Activated CD8-positive, alpha-beta T cell treated with anti-CD3 and anti-CD28 coated beads for 36 hours (primary cell): Measurements from ENCODE around the gene VSIG2. TPM values are rescaled to one million over a fixed set of nuclear protein-coding genes. Genes with fewer than 3 reads are reported as not detected.

ENCODE experiments used
- ATAC-seq: fragments of 200-7000 bp; cut with Tn5 transposase; one replicate; pipeline ENCODE4 v1.10.0; 2021; ENCODE audit warnings: mild to moderate bottlenecking, moderate library complexity
- CTCF ChIA-PET: fragments of 350-600 bp; sonication (Branson Sonifier 250); formaldehyde crosslinking; loops from one replicate; lab custom pipeline; 2021; ENCODE audit warnings: antibody characterized with exemption; lab: Charles Lee
- POLR2A ChIA-PET: fragments of 350-600 bp; sonication (Branson Sonifier 250); formaldehyde crosslinking; loops from one replicate; lab custom pipeline; 2021; ENCODE audit warnings: antibody characterized with exemption; lab: Charles Lee
- DNase-seq: peaks from one replicate; pipeline ENCODE4 v3.0.0-alpha.2; 2020
- H3K27ac Mint-ChIP-seq: one replicate; pipeline ENCODE4 v1.8.0; 2021; ENCODE audit warnings: mild to moderate bottlenecking, mixed read lengths
- H3K27me3 Mint-ChIP-seq: one replicate; pipeline ENCODE4 v1.8.0; 2021; ENCODE audit warnings: mixed read lengths
- H3K36me3 Mint-ChIP-seq: one replicate; pipeline ENCODE4 v1.8.0; 2021; ENCODE audit warnings: low read depth, mixed read lengths
- H3K4me1 Mint-ChIP-seq: one replicate; pipeline ENCODE4 v1.8.0; 2021; ENCODE audit warnings: low read depth, mixed read lengths
- H3K4me3 Mint-ChIP-seq: one replicate; pipeline ENCODE4 v1.8.0; 2021; ENCODE audit warnings: mild to moderate bottlenecking, moderate library complexity, mixed read lengths
- H3K9me3 Mint-ChIP-seq: one replicate; pipeline ENCODE4 v1.8.0; 2021; ENCODE audit warnings: mixed read lengths
- intact Hi-C: fragments of 100-400 bp; cut with micrococcal nuclease; formaldehyde crosslinking; loops from one replicate; pipeline ENCODE4 v1.10.0; 2022
- total RNA-seq, 2 experiments: library from RNA; stranded (reverse); gene quantifications; one replicate each; pipeline ENCODE4 v1.2.3, GENCODE V29; 2021
- TF ChIP-seq, protein P1 (sequence below): fragments of 200-600 bp; IDR thresholded peaks from one replicate; pipeline ENCODE4 v1.8.0; 2022; ENCODE audit warnings: antibody characterized with exemption, mild to moderate bottlenecking

VSIG2 gene
- total RNA-seq, 2 experiments from 2014 or later = 0.32 TPM; not detected in 1

DNA sequence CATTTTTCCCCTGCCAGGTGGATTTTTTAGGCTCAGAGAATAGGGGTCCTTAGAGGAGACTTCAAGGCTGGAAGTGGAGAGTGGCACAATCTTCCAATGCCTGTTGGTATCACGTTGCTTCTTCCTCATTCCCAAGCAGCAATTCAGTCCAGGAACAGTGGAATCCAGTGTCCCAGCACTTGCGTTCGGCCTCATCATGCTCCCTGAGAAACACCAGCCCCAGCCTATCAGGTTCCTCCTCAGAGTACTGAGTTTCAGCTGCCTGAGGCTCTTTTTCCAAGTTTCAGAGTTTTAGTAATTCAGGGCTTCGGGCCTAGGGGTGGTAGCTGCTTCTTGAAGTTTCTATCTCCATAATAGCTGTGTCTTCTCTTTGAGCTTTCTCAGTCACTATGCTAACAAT, 44.2 kb downstream of the VSIG2 start:
- TF ChIP-seq, protein P1, sequence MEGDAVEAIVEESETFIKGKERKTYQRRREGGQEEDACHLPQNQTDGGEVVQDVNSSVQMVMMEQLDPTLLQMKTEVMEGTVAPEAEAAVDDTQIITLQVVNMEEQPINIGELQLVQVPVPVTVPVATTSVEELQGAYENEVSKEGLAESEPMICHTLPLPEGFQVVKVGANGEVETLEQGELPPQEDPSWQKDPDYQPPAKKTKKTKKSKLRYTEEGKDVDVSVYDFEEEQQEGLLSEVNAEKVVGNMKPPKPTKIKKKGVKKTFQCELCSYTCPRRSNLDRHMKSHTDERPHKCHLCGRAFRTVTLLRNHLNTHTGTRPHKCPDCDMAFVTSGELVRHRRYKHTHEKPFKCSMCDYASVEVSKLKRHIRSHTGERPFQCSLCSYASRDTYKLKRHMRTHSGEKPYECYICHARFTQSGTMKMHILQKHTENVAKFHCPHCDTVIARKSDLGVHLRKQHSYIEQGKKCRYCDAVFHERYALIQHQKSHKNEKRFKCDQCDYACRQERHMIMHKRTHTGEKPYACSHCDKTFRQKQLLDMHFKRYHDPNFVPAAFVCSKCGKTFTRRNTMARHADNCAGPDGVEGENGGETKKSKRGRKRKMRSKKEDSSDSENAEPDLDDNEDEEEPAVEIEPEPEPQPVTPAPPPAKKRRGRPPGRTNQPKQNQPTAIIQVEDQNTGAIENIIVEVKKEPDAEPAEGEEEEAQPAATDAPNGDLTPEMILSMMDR = no peak
- H3K36me3 Mint-ChIP-seq = no peaks in the 10 kb centered on the region
- intact Hi-C loops = no loop called here
- CTCF ChIA-PET = interaction anchor here (1.0 to 1.3 kb wide), 2 partner anchors 39 to 105 kb away, joined by 3 to 4 read pairs; no protein-coding TSS in a partner anchor
- no peak for ATAC-seq
- no peak for DNase-seq
- no peak overlapping the region for H3K27ac Mint-ChIP-seq
- POLR2A ChIA-PET = interaction anchor here (0.6 kb wide), 1 partner anchor 40 kb away, joined by 3 read pairs; no protein-coding TSS in a partner anchor
- no peaks in the 10 kb centered on the region for H3K4me1 Mint-ChIP-seq
- peaks cover 8% of the 10 kb centered on the region for H3K9me3 Mint-ChIP-seq
- H3K4me3 Mint-ChIP-seq = no peak overlapping the region
- peaks cover 4% of the 10 kb centered on the region for H3K27me3 Mint-ChIP-seq

DNA sequence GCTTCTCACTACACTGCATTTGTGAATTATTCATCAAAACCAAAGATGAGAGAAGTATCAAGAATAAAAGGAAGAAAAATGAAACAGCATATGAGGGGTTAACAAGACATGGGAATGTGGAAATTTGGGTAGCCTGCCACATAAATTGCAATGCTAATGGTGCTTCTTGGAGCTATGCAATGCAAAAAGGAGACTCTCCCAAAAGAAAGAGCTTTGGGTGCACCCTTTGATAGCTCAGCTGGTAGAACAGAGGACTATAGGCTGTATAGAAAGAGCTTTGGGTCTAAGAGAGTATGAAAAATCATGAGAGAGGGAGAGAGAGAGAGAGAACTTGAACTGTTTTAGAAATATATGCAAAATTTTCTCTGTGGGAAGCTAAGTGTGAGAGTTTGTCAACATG, 52.0 kb downstream of the VSIG2 start:
- TF ChIP-seq, protein P1 = no peak
- Mint-ChIP-seq H3K9me3 (no peaks in the 10 kb centered on the region), H3K36me3 (no peaks in the 10 kb centered on the region), H3K27me3 (peaks cover 4% of the 10 kb centered on the region), H3K4me1 (no peaks in the 10 kb centered on the region), H3K4me3 (no peak overlapping the region), H3K27ac (no peak overlapping the region)
- DNase-seq = no peak
- no peak for ATAC-seq
- intact Hi-C loops = no loop called here
- ChIA-PET CTCF (interaction anchor here (0.7 to 1.2 kb wide), 3 partner anchors 14 to 30 kb away, joined by 3 to 6 read pairs (median 3); partner anchors contain the start of genes SIAE and SPA17), POLR2A (interaction anchor here (1.0 kb wide), 1 partner anchor 38 kb away, joined by 3 read pairs; no protein-coding TSS in a partner anchor)

DNA sequence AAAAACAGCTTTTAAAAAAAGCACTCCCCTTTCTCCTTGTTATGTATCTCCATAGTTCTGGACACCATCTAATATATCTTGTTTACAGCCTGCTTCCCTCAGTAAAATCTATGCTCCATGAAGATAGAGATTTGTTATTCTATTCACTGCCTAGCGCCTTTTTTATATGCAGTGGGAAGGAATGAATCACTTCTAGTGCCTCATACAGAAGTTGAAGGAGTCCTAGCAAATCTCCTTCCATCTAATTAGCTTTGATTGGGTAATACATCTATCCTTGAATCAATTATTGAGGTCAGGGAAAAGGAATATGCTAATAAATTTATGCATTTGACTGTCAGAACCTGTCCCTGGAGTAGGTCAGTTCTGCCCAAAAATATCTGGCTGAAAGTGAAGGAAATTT, 52.5 kb downstream of the VSIG2 start:
- no peaks in the 10 kb centered on the region for H3K4me1 Mint-ChIP-seq
- TF ChIP-seq, protein P1 = no peak
- ChIA-PET POLR2A (no interaction called here), CTCF (interaction anchor here (1.0 to 1.4 kb wide), 2 partner anchors 14 to 30 kb away, joined by 3 read pairs; no protein-coding TSS in a partner anchor)
- H3K9me3 Mint-ChIP-seq = no peaks in the 10 kb centered on the region
- DNase-seq (no peak), ATAC-seq (no peak)
- H3K4me3 Mint-ChIP-seq = no peak overlapping the region
- H3K27ac Mint-ChIP-seq = no peak overlapping the region
- intact Hi-C loops = no loop called here
- H3K36me3 Mint-ChIP-seq = no peaks in the 10 kb centered on the region
- peaks cover 4% of the 10 kb centered on the region for H3K27me3 Mint-ChIP-seq

Other genes with a start within 250 kb of the VSIG2 start
- gene OR8B12, start 208.6 kb downstream of the VSIG2 start, total RNA-seq = not detected
- not detected for gene OR8A1, start 182.3 kb downstream of the VSIG2 start, total RNA-seq
- not detected for gene PANX3, start 140.8 kb downstream of the VSIG2 start, total RNA-seq
- 10 to 100 TPM; 31.9 to 32.1 TPM for gene TBRG1, start 129.4 kb downstream of the VSIG2 start, total RNA-seq
- gene SIAE, start 78.5 kb downstream of the VSIG2 start, total RNA-seq = 1 to 10 TPM; 5.0 to 6.2 TPM
- 1 to 10 TPM; 3.1 to 3.6 TPM for gene SPA17, start 78.4 kb downstream of the VSIG2 start, total RNA-seq
- gene NRGN, start 12.3 kb downstream of the VSIG2 start, total RNA-seq = 1 to 10 TPM; 5.7 to 6.4 TPM
- under 1 TPM; 0.60 to 0.65 TPM for gene ESAM, start 10.0 kb upstream of the VSIG2 start, total RNA-seq
- 1 to 10 TPM; 5.8 to 7.3 TPM for gene MSANTD2, start 48.2 kb upstream of the VSIG2 start, total RNA-seq
- gene ROBO3, start 113.2 kb upstream of the VSIG2 start, total RNA-seq = 10 to 100 TPM; 17.6 to 18.4 TPM
- gene ROBO4, start 145.6 kb upstream of the VSIG2 start, total RNA-seq = not detected
- gene HEPN1, start 167.0 kb upstream of the VSIG2 start, total RNA-seq = not detected
- gene HEPACAM, start 183.8 kb upstream of the VSIG2 start, total RNA-seq = under 1 TPM in 1 of 2 experiments, not detected in 1; 0.11 TPM
- gene CCDC15, start 201.9 kb upstream of the VSIG2 start, total RNA-seq = 1 to 10 TPM; 4.2 to 4.8 TPM